Measurements from ENCODE around the gene RGL1.

Gene RGL1

DNA sequence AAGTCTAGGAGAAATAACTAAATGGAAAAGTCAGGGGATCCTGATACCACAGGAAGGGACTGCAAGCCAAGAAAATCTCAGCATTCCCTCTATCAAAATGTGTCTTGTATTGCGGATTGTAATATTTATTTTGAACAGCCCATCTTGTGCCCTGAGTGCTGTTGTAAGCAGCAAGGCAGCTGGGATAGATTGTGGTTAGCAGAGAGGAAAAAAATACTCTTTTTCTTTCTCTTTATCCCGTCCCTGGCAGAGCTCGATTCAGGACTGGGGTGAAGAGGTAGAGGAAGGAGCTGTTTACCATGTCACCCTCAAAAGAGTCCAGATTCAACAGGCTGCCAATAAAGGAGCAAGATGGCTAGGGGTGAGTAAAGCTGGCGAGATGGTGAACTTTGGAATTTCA is 1.2 kb downstream of the RGL1 start:
- no peak for TF ChIP-seq GATA1 (IDR thresholded peaks at IDR 0.05; ENCODE audit: low read depth, low read length)
- TF ChIP-seq POLR2A (IDR thresholded peaks at IDR 0.05; ENCODE audit: low read length), result no peak
- DNase-seq, result no peak

DNA sequence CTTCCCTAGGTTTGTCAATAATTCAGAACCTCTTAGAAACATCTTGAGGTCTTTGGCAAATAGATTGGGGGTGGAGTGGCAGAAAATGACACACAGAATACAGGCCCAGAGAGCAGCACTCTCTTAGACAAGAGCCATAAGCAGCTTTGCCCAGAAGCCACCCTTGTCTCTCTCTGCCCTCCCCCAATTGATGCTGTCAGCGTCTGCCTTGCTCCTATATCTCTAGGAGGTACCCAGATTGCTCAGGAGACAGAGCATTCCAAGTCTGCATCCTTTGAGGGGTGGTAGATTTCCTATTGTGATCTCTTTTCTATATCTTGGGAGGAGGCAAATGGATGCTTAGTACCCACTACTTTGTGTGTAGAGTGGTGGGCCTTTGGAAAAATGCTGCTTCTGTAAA is 1.8 kb downstream of the RGL1 start:
- TF ChIP-seq POLR2A (IDR thresholded peaks at IDR 0.05; ENCODE audit: low read length) (no peak), GATA1 (IDR thresholded peaks at IDR 0.05; ENCODE audit: low read depth, low read length) (no peak)
- no peak for DNase-seq

DNA sequence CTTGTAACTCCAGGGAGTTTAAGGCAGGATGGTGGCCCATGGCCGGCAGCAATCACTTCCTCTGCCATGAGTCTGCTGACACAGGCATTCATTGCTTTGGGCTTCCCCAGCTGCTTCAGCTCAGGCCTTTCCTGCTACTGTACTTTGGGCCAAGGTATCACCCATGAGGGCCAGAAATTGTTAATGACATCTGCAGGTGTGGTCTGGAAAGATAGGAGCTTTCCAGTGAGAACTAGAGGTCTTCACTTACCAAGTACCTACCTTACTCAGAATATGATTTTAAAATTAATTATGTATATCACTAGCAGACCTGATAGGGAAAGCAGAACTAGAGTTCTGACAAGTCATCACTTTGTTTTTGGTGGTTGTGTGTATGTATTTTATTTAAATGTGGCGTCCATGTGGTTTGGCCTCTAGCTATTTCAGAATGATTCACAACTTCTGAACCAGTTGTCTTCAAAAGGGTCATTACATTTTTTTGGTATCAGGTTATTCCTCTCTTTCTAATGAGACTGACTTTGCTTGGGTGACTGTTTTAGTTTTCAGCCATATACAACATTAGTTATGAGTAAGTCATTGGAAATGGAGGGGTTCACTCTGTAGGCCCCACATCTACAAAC is 2.7 kb downstream of the RGL1 start:
- no peak for DNase-seq
- no peak for TF ChIP-seq GATA1 (IDR thresholded peaks at IDR 0.05; ENCODE audit: low read depth, low read length)

DNA sequence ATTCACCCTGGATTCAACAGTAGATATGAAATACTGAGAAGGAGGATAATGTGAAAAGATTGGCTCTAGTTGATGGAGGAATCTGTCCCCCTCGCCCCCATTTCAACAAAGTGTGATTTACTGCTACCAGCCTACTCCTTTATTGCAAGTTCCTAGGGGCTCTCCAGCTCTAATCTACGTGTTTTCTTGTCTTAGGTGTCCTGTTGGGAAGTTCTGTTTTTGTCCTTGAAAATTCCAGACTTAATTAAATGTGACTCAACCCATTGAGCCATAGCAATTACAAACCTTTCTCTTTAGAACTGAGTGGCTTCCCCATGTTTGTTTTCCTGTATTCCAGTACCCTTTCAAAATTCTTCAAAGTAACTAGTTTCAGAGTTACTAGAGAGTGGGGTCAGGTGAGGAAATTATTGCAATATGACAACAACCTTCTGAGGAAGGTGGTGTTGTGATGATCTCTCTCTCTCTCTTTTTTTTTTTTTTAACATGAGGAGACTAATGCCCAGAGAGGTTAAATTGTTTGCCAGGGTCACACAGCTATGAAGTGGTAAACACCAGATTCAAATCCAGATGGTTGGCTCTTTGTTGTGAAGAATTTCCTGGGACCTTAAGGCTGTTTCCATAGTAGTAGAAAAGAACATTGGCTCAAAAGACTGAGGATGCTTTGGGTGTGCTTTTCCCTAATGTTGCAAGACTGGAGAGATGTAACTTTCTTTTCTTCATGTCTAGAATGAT is 3.5 kb downstream of the RGL1 start:
- DNase-seq, result no peak
- TF ChIP-seq POLR2A (IDR thresholded peaks at IDR 0.05; ENCODE audit: low read length), result no peak
- TF ChIP-seq GATA1 (IDR thresholded peaks at IDR 0.05; ENCODE audit: low read depth, low read length), result no peak

DNA sequence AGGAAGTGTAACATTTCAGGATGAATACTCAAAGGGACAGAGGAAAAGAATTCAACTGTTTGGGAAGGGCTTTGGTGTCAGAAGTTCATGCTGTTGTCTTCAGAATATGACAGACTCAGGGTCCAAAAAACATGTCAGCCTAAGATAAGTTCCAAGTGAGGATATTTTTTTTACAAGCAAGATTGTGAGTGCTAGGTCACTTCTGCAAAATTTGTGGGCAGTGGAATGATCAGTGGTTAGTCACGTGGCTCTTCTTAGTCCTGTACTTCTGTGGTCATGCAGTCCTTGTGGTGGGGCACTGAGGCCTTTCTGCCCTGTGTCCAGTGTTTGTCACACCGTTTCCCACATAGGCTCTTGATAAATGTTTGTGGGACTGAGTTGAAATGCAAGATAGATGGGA is 5.2 kb downstream of the RGL1 start:
- DNase-seq, result peak in 1 of 2 experiments; percentile 7
- TF ChIP-seq POLR2A (IDR thresholded peaks at IDR 0.05; ENCODE audit: low read length) (no peak), GATA1 (IDR thresholded peaks at IDR 0.05; ENCODE audit: low read depth, low read length) (no peak)

DNA sequence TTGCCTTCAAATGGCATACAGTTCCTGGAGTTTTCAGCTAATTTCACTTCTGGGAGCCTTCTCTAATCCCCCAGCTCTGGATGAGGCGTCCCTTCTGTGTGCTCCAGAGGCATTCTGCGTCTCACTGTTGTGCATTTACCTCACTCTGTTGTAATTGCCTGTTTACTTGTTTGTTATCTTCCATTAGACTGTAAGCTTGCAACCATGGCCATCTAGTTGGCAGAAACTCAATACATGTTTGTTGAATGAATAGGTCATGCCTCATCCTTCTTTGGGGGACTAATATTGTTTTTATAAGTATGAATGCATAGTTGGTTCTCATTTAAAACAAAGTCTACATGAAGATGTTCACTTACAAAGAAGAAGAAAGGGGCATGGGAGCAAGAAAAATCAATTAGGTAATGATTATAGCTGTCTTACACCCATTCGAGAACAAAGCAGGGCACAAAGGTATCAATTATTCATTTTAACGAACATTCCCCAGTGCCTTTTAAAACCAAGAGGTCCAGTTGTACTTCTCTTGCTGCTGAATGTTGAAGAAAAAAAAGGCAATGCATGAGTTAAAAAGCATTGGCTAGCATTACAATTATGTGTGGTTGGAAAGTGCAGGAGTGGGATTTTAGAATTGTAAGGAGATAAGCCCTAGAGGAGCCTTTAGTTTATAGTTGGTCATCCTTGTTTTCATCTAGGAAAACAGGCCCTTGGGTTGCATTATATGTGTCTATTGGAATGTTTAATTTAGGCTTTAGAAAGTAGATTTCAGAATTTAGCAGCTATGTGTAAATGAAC is 6.0 kb downstream of the RGL1 start:
- TF ChIP-seq GATA1 (IDR thresholded peaks at IDR 0.05; ENCODE audit: low read depth, low read length), result no peak
- no peak for TF ChIP-seq POLR2A (IDR thresholded peaks at IDR 0.05; ENCODE audit: low read length)
- no peak for DNase-seq

DNA sequence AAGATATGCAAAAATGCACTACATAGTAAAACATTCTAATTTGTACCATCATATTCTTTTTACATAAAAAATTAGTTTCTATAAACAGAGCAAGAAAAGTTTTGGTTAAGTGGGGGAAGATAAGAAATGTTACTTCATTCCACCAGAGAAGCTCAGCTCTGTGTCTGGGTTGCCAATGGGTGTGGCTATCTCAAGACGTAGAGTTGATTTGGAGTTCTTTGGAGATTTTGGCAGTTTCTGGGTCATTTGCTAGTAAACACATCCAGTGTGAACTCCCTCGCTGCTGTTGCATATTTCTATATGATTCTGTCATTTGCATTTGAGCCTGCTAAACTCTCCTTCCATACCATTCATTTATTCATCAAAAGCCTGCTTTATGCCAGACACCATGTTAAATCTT is 7.2 kb downstream of the RGL1 start:
- DNase-seq, result no peak
- TF ChIP-seq GATA1 (IDR thresholded peaks at IDR 0.05; ENCODE audit: low read depth, low read length) (no peak), POLR2A (IDR thresholded peaks at IDR 0.05; ENCODE audit: low read length) (no peak)

DNA sequence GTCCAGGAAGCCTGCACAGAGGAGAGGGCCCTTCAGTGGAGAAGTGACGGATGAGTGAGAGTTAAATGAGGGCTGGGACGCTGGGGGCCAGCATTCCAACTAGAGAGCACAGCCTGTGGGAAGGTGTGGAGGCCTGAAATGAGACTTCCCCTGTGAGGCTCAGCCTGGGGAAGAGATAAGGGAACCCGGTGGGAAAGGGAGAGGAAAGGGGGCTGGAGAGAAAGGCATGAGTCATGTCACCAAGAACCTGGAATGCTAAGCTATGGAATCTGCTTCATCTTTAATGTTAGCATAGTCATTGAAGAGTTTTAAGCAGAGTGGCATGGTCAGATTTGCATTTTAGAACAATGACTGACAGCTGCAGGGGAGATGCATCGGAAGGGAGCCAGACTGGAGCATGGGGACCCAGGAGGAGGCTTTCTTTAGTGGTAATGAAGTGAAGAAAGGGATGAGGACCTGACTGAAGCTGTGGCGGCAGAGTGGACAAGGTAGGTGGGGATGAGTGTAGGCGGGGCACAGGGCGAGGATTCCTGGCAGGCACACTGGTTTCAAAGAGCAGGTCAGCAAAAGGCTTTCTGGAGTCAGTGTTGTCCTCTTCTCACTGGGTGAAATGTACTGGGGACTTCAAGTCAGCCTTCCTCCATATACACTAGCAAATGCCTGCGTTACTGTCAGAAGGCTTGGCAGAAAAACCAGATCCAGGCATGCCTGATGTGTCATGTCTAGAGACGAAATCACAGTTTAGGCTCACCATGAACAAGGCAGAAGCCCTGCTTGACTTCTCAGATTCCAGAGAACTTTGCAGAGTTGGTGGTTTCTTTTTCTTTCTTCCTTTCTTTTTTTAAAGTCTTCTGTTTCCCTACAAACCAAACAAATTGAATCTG is 8.0 kb downstream of the RGL1 start:
- no peak for DNase-seq
- no peak for TF ChIP-seq POLR2A (IDR thresholded peaks at IDR 0.05; ENCODE audit: low read length)

DNA sequence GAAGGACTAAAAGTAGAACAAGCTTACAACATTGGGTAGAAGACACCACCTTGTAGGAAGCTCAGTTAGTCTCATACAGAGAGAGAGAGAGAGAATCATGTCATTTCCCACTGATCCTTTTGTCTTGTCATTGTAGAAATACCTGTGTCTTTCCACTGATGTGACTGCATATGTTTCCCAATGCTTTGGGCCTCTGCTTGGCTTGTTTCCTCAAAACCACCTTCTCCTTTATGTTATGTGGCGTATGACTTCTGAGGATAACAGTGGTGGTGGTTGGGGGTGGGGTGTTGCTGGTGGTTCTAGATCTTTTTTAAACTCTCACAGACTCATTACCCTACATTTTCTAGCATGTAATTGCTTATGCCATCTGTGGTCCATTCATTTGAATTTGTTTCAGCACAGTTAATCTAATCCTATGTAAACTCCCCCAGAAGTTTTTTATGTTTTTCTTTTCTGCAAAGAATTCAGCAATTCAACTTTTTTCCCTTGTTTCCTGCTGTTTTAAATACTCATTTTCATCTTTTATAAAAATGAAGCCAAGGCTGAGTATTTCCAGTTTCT is 9.3 kb downstream of the RGL1 start:
- DNase-seq, result no peak
- no peak for TF ChIP-seq GATA1 (IDR thresholded peaks at IDR 0.05; ENCODE audit: low read depth, low read length)
- TF ChIP-seq POLR2A (IDR thresholded peaks at IDR 0.05; ENCODE audit: low read length), result no peak

DNA sequence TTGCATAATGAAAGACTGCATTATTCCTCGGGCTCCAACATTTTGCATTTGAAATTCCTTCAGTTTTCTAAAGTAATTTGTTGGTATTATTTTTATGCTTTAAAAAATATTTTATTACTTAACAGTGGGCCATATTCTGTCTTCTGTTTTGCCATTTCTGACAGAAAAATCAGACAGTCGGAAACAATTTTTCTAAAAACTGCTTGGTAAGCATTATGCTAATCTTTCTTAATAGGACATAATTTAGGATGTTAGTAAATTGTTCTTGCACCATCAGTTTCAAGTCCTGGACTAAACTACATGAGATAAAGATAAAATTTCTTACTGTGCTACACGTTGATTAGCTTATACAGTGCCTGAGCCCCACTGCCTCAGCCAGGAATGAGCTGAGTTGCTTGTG is 11.2 kb downstream of the RGL1 start:
- no peak for TF ChIP-seq GATA1 (IDR thresholded peaks at IDR 0.05; ENCODE audit: low read depth, low read length)
- no peak for TF ChIP-seq POLR2A (IDR thresholded peaks at IDR 0.05; ENCODE audit: low read length)

DNA sequence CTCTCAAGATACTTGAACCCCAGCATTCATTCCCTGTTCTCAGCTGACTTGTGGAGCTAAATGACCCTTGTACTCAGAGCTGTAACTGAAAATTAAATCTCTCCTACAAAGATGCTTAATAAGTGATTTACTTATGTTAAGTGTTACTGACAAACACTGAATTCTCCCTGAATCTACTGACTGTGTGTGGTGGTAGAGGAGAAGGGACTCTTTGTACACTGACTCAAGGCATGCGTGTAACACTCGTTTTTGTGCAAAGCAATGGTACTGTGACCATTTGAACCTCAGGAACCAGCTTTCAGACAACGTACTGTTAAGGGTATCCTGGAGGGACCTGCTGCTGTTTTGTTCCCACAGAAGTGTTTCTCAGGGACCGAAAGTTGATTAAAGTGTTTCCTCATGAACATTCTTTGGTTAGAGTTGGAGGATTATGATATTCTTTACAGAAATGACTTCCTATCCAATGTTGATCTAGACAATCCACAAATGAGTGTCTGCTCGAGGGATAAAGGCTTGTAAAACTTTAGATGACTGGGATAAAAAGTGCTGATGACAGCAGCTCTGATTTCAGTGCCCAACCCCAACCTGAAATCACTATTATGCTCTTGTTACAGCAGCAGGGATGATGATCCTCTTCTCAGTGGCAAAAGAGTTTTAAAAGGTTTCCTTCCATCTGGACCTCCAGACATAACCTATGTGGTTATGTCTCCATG is 12.8 kb downstream of the RGL1 start:
- TF ChIP-seq POLR2A (IDR thresholded peaks at IDR 0.05; ENCODE audit: low read length) (no peak), GATA1 (IDR thresholded peaks at IDR 0.05; ENCODE audit: low read depth, low read length) (no peak)
- no peak for DNase-seq

More for the DNA sequence above, 11.2 kb downstream of the RGL1 start:
- no peak for DNase-seq

DNA sequence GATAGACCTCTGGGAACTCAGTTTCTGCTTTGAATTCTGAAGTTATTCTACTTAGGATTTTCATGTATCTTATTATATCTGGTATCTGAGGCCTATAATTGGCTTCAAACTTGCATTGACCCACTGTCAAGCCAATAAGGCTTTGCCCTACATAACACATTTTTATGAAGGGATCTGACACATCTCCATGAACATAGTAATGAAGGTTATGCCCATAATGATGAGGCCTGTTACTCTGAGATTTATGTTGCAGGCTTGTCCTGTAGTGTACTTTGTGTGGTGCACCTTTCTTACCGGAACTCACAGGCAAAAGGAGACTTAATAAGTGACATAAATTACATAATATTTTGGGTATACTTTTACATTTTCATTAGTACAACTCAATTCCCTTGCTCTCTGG is 14.1 kb downstream of the RGL1 start:
- TF ChIP-seq POLR2A (IDR thresholded peaks at IDR 0.05; ENCODE audit: low read length) (no peak), GATA1 (IDR thresholded peaks at IDR 0.05; ENCODE audit: low read depth, low read length) (no peak)
- DNase-seq, result no peak

DNA sequence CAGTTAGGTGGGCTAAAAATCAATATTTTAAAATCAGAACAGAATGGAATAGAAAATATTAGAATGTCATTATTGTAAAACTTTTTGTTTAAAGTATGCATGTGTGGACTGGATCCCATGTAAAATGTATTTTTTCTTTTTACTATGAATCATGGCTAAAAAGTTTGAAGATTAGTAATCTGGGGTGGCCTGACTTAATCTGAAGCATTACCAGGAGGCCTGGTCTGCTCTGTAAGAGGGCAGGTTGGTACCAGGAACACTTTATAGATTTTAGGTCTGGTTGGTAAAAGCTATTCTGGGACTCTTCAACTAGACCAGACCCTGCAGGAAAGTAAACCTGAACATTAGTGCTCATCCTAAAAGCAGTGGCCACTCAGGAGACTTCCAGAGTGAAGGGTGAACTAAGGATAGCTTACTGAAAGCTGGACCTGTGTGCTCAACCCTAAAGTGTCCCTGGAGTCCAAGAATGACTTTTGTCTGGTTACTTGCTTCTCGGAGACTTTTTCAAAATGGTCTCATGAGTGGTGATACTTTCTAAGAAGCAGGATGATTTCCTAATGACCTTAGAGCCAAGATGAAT is 16.5 kb downstream of the RGL1 start:
- TF ChIP-seq POLR2A (IDR thresholded peaks at IDR 0.05; ENCODE audit: low read length) (no peak), GATA1 (IDR thresholded peaks at IDR 0.05; ENCODE audit: low read depth, low read length) (no peak)
- DNase-seq, result no peak

Data from erythroblast (primary cell).